HEK293 (cell line): ENCODE measurements around the gene STAP2.

Experiments used
- CTCF ChIA-PET: fragments of 350-600 bp; formaldehyde crosslinking; extraction: SDS; loops from one replicate; lab custom pipeline; 2021; ENCODE audit warnings: antibody characterized with exemption; lab: Yijun Ruan, JAX
- POLR2A ChIA-PET: fragments of 300-600 bp; formaldehyde crosslinking; extraction: SDS; loops from one replicate; lab custom pipeline; 2020; ENCODE audit warnings: antibody characterized with exemption, inconsistent platforms; lab: Yijun Ruan, JAX
- H3K27ac ChIP-seq: fragments of 200-500 bp; sonication (Bioruptor generic); 2 replicates; pipeline ENCODE4 v1.5.1; 2014; ENCODE audit warnings: low read depth, low read length, control low read depth, inconsistent platforms; ENCODE audit errors: extremely low read depth
- H3K36me3 ChIP-seq, 2 experiments: fragments of 200-500 bp in 1 of 2; sonication (Bioruptor generic) in 1 of 2; 1 replicate in 1 of 2; 2 replicates in 1 of 2; pipeline ENCODE4 v1.5.1; 2014 to 2017; ENCODE audit warnings: inconsistent platforms in 2 of 2, low read length in 2 of 2; ENCODE audit not compliant: control insufficient read depth in 2 of 2, insufficient read depth in 1 of 2
- H3K4me1 ChIP-seq: fragments of 200-500 bp; sonication (Bioruptor generic); 2 replicates; pipeline ENCODE4 v1.5.1; 2014; ENCODE audit warnings: mild to moderate bottlenecking, low read length, inconsistent platforms; ENCODE audit not compliant: control insufficient read depth, insufficient read depth
- H3K4me3 ChIP-seq: 2 replicates; pipeline ENCODE4 v1.5.1; 2011; ENCODE audit warnings: low read depth, mild to moderate bottlenecking, control low read depth, low read length, moderate library complexity
- H3K9me3 ChIP-seq: fragments of 200-500 bp; sonication (Bioruptor generic); 2 replicates; pipeline ENCODE4 v1.5.1; 2014; ENCODE audit warnings: low read depth, low read length, inconsistent platforms; ENCODE audit not compliant: control insufficient read depth, insufficient read depth
- FEZF1 ChIP-seq: fragments of 450-650 bp; formaldehyde crosslinking; IDR thresholded peaks from 2 replicates; pipeline ENCODE4 v1.5.1; 2016; ENCODE audit warnings: missing biosample characterization, missing genetic modification characterization
- GLI4 ChIP-seq: fragments of 450-650 bp; formaldehyde crosslinking; IDR thresholded peaks from 2 replicates; pipeline ENCODE4 v1.5.1; 2016; ENCODE audit warnings: missing biosample characterization, missing genetic modification characterization
- TCF7L2 ChIP-seq: IDR thresholded peaks from 2 replicates; pipeline ENCODE4 v1.6.1; 2011; ENCODE audit warnings: low read depth, mild to moderate bottlenecking, inconsistent platforms, low read length, moderate library complexity, borderline replicate concordance
- TRIM28 ChIP-seq: IDR thresholded peaks from 2 replicates; pipeline ENCODE4 v1.6.1; 2011; ENCODE audit warnings: low read length, control low read depth, borderline replicate concordance
- YY1 ChIP-seq: fragments of 450-650 bp; formaldehyde crosslinking; IDR thresholded peaks from 2 replicates; pipeline ENCODE4 v1.5.1; 2018; ENCODE audit warnings: missing biosample characterization, missing genetic modification characterization
- YY2 ChIP-seq: fragments of 450-650 bp; formaldehyde crosslinking; IDR thresholded peaks from 2 replicates; pipeline ENCODE4 v1.5.1; 2016; ENCODE audit warnings: missing biosample characterization, missing genetic modification characterization
- ZBTB10 ChIP-seq: fragments of 450-650 bp; formaldehyde crosslinking; IDR thresholded peaks from 2 replicates; pipeline ENCODE4 v1.5.1; 2016; ENCODE audit warnings: missing biosample characterization, missing genetic modification characterization
- ZBTB20 ChIP-seq: fragments of 450-650 bp; formaldehyde crosslinking; IDR thresholded peaks from 2 replicates; pipeline ENCODE4 v1.5.1; 2016; ENCODE audit warnings: missing biosample characterization, missing genetic modification characterization
- ZBTB49 ChIP-seq: fragments of 450-650 bp; formaldehyde crosslinking; IDR thresholded peaks from 2 replicates; pipeline ENCODE4 v1.5.1; 2016; ENCODE audit warnings: missing biosample characterization, missing genetic modification characterization, low read depth
- ZNF146 ChIP-seq: fragments of 450-650 bp; formaldehyde crosslinking; IDR thresholded peaks from 2 replicates; pipeline ENCODE4 v1.5.1; 2016; ENCODE audit warnings: missing biosample characterization, missing genetic modification characterization
- ZNF18 ChIP-seq: fragments of 450-650 bp; formaldehyde crosslinking; IDR thresholded peaks from 2 replicates; pipeline ENCODE4 v1.5.1; 2016; ENCODE audit warnings: missing biosample characterization, missing genetic modification characterization
- ZNF184 ChIP-seq: fragments of 450-650 bp; IDR thresholded peaks from 2 replicates; pipeline ENCODE4 v1.5.1; 2018; ENCODE audit warnings: missing biosample characterization, mild to moderate bottlenecking, missing genetic modification characterization
- ZNF214 ChIP-seq: fragments of 450-650 bp; formaldehyde crosslinking; IDR thresholded peaks from 2 replicates; pipeline ENCODE4 v1.5.1; 2017; ENCODE audit warnings: missing biosample characterization, mild to moderate bottlenecking, missing genetic modification characterization, borderline replicate concordance
- ZNF221 ChIP-seq: fragments of 450-650 bp; formaldehyde crosslinking; IDR thresholded peaks from 2 replicates; pipeline ENCODE4 v1.5.1; 2017; ENCODE audit warnings: missing biosample characterization, missing genetic modification characterization, borderline replicate concordance
- ZNF341 ChIP-seq: fragments of 450-650 bp; formaldehyde crosslinking; IDR thresholded peaks from 2 replicates; pipeline ENCODE4; 2016; ENCODE audit warnings: low read depth, missing biosample characterization, missing genetic modification characterization
- ZNF350 ChIP-seq: fragments of 450-650 bp; formaldehyde crosslinking; IDR thresholded peaks from 2 replicates; pipeline ENCODE4 v1.5.0; 2017; ENCODE audit warnings: missing biosample characterization, mild to moderate bottlenecking, missing genetic modification characterization
- ZNF362 ChIP-seq: fragments of 450-650 bp; formaldehyde crosslinking; IDR thresholded peaks from 2 replicates; pipeline ENCODE4 v1.5.1; 2016; ENCODE audit warnings: missing biosample characterization, missing genetic modification characterization
- ZNF433 ChIP-seq: fragments of 450-650 bp; formaldehyde crosslinking; IDR thresholded peaks from 2 replicates; pipeline ENCODE4 v1.5.1; 2016; ENCODE audit warnings: missing biosample characterization, missing genetic modification characterization, low read depth
- ZNF510 ChIP-seq: fragments of 450-650 bp; formaldehyde crosslinking; IDR thresholded peaks from 2 replicates; pipeline ENCODE4 v1.5.1; 2018; ENCODE audit warnings: mild to moderate bottlenecking, missing genetic modification characterization, missing biosample characterization; ENCODE audit not compliant: insufficient replicate concordance
- ZNF548 ChIP-seq: fragments of 450-650 bp; formaldehyde crosslinking; IDR thresholded peaks from 2 replicates; pipeline ENCODE4 v1.5.1; 2016; ENCODE audit warnings: missing biosample characterization, missing genetic modification characterization
- ZNF558 ChIP-seq: fragments of 450-650 bp; formaldehyde crosslinking; IDR thresholded peaks from 2 replicates; pipeline ENCODE4 v1.5.1; 2016; ENCODE audit warnings: missing biosample characterization, missing genetic modification characterization
- ZNF610 ChIP-seq: fragments of 450-650 bp; formaldehyde crosslinking; IDR thresholded peaks from 2 replicates; pipeline ENCODE4 v1.5.1; 2016; ENCODE audit warnings: missing biosample characterization, missing genetic modification characterization, borderline replicate concordance
- ZNF677 ChIP-seq: fragments of 450-650 bp; IDR thresholded peaks from 2 replicates; pipeline ENCODE4 v1.5.0; 2018; ENCODE audit warnings: missing biosample characterization, mild to moderate bottlenecking, missing genetic modification characterization, moderate library complexity
- ZNF76 ChIP-seq: fragments of 450-650 bp; formaldehyde crosslinking; IDR thresholded peaks from 2 replicates; pipeline ENCODE4; 2016; ENCODE audit warnings: low read depth, missing biosample characterization, missing genetic modification characterization, borderline replicate concordance
- ZNF768 ChIP-seq: fragments of 450-650 bp; formaldehyde crosslinking; IDR thresholded peaks from 2 replicates; pipeline ENCODE4 v1.5.1; 2018; ENCODE audit warnings: missing biosample characterization, mild to moderate bottlenecking, missing genetic modification characterization
- TF ChIP-seq, protein P1 (sequence below): fragments of 450-650 bp; formaldehyde crosslinking; conservative IDR thresholded peaks from 2 replicates; pipeline ENCODE4 v1.5.1; 2016; ENCODE audit warnings: low read depth, missing biosample characterization, missing genetic modification characterization

Gene STAP2

GRCh38 chr19:4304538-4305256, 33.9 kb downstream of the STAP2 start, which contains the start of gene FSD1:
Gene FSD1, plus strand, starts transcription at chr19:4304598. Its CDS starts 149 bp downstream, at chr19:4304747.
- ChIA-PET CTCF (interaction anchor here (0.6 kb wide), 1 partner anchor 114 kb away, joined by 3 read pairs; no protein-coding TSS in a partner anchor), POLR2A (interaction anchor here (0.6 to 1.2 kb wide), 5 partner anchors 17 to 114 kb away, joined by 3 to 4 read pairs (median 3); partner anchors contain the start of gene MPND)
- H3K4me1 ChIP-seq = no peaks in the 10 kb centered on the region
- H3K4me3 ChIP-seq = peak within 1 kb of the TSS; percentile 41
- no peaks in the 10 kb centered on the region for H3K9me3 ChIP-seq
- H3K27ac ChIP-seq = no peak within 1 kb of the TSS
- peaks cover 0 to 21% of the 10 kb centered on the region in 2 experiments; a peak in 2 of 3 replicates for H3K36me3 ChIP-seq
- no peak for TF ChIP-seq ZNF184
- no peak for TF ChIP-seq ZNF214 (tag by site-specific recombination)
- no peak for TF ChIP-seq ZNF610 (tag by site-specific recombination)
- TF ChIP-seq ZBTB49 = no peak
- TF ChIP-seq ZNF558 = no peak
- no peak for TF ChIP-seq ZBTB10 (tag by site-specific recombination)
- TF ChIP-seq ZNF768 (tag by site-specific recombination) = no peak
- TF ChIP-seq ZNF146 (tag by site-specific recombination) = no peak
- TF ChIP-seq FEZF1 (tag by site-specific recombination) = no peak
- no peak for TF ChIP-seq ZNF350 (tag by site-specific recombination)
- peak; percentile 82 for TF ChIP-seq ZNF76 (tag by site-specific recombination)
- no peak for TF ChIP-seq ZNF433 (tag by site-specific recombination)
- no peak for TF ChIP-seq TRIM28
- no peak for TF ChIP-seq YY2 (tag by site-specific recombination)
- TF ChIP-seq ZNF362 (tag by site-specific recombination) = no peak
- no peak for TF ChIP-seq ZBTB20 (tag by site-specific recombination)
- peak; percentile 13; the same call in 1 of the 2 replicates for TF ChIP-seq YY1 (tag by site-specific recombination)
- TF ChIP-seq ZNF341 (tag by site-specific recombination) = no peak
- no peak for TF ChIP-seq ZNF18
- TF ChIP-seq GLI4 (tag by site-specific recombination) = no peak
- no peak for TF ChIP-seq ZNF221 (tag by site-specific recombination)
- TF ChIP-seq TCF7L2 = no peak
- no peak for TF ChIP-seq ZNF677
- TF ChIP-seq, protein P1, sequence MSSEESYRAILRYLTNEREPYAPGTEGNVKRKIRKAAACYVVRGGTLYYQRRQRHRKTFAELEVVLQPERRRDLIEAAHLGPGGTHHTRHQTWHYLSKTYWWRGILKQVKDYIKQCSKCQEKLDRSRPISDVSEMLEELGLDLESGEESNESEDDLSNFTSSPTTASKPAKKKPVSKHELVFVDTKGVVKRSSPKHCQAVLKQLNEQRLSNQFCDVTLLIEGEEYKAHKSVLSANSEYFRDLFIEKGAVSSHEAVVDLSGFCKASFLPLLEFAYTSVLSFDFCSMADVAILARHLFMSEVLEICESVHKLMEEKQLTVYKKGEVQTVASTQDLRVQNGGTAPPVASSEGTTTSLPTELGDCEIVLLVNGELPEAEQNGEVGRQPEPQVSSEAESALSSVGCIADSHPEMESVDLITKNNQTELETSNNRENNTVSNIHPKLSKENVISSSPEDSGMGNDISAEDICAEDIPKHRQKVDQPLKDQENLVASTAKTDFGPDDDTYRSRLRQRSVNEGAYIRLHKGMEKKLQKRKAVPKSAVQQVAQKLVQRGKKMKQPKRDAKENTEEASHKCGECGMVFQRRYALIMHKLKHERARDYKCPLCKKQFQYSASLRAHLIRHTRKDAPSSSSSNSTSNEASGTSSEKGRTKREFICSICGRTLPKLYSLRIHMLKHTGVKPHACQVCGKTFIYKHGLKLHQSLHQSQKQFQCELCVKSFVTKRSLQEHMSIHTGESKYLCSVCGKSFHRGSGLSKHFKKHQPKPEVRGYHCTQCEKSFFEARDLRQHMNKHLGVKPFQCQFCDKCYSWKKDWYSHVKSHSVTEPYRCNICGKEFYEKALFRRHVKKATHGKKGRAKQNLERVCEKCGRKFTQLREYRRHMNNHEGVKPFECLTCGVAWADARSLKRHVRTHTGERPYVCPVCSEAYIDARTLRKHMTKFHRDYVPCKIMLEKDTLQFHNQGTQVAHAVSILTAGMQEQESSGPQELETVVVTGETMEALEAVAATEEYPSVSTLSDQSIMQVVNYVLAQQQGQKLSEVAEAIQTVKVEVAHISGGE = no peak
- TF ChIP-seq ZNF548 = no peak
- no peak for TF ChIP-seq ZNF510
